HG03469 (cell line): Measurements from ENCODE around the gene ZSWIM5.

Experiments used
- ATAC-seq: cut with Tn5 transposase; IDR thresholded peaks from one replicate; pipeline ENCODE4 v1.9.1; 2021; ENCODE audit warnings: mild to moderate bottlenecking, moderate library complexity, moderate number of reproducible peaks; ENCODE audit not compliant: unreplicated experiment

The ZSWIM5 gene

GRCh38 chr1:45037456-45037855 lies 168.9 kb downstream of the ZSWIM5 start:
- ATAC-seq = no peak

- no peak for ATAC-seq
These were observed 170.6 kb downstream of the ZSWIM5 start for GRCh38 chr1:45035631-45036301.

GRCh38 chr1:45033356-45033755 lies 173.0 kb downstream of the ZSWIM5 start:
- ATAC-seq = no peak

GRCh38 chr1:45032837-45033236 lies 173.6 kb downstream of the ZSWIM5 start:
- ATAC-seq = no peak

GRCh38 chr1:45026446-45026845 lies 180.0 kb downstream of the ZSWIM5 start:
- no peak for ATAC-seq

- ATAC-seq = no peak
These were observed 182.7 kb downstream of the ZSWIM5 start for GRCh38 chr1:45023663-45024062.

GRCh38 chr1:45018599-45019230 lies 187.7 kb downstream of the ZSWIM5 start:
- no peak for ATAC-seq

- ATAC-seq = no peak
These were observed 189.6 kb downstream of the ZSWIM5 start for GRCh38 chr1:45016767-45017166.

- ATAC-seq = no peak
These were observed 190.2 kb downstream of the ZSWIM5 start for GRCh38 chr1:45016090-45016697.

- ATAC-seq = no peak
These were observed 190.7 kb downstream of the ZSWIM5 start for GRCh38 chr1:45015683-45016082.

GRCh38 chr1:45014321-45015028 lies 191.9 kb downstream of the ZSWIM5 start:
- ATAC-seq = no peak

GRCh38 chr1:45013551-45014209 lies 192.7 kb downstream of the ZSWIM5 start:
- no peak for ATAC-seq

- no peak for ATAC-seq
These were observed 193.6 kb downstream of the ZSWIM5 start for GRCh38 chr1:45012639-45013278.

- peak; percentile 71 for ATAC-seq
These were observed 194.4 kb downstream of the ZSWIM5 start, which contains the start of gene UROD for GRCh38 chr1:45011837-45012638. TSS of gene UROD (plus strand) at chr1:45012254. CDS start at chr1:45012266, 12 bp downstream.

GRCh38 chr1:45010855-45011811 lies 195.3 kb downstream of the ZSWIM5 start, which contains the start of gene HECTD3:
TSS of gene HECTD3 (minus strand) at chr1:45011324. CDS start at chr1:45011257, 67 bp downstream.
- ATAC-seq = no peak

- no peak for ATAC-seq
These were observed 196.2 kb downstream of the ZSWIM5 start for GRCh38 chr1:45009956-45010854.

GRCh38 chr1:45009296-45009865 lies 197.0 kb downstream of the ZSWIM5 start:
- no peak for ATAC-seq
